Uterus (tissue), 2 donors: ENCODE data around the gene INPP5B.

Experiments
- POLR2A ChIP-seq, 2 donors: fragments of 450-650 bp; IDR thresholded peaks; one replicate each; pipeline ENCODE4 v1.6.1; 2016; ENCODE audit warnings: antibody characterized with exemption in 2 of 2, mild to moderate bottlenecking in 1 of 2, moderate library complexity in 1 of 2
- TF ChIP-seq, protein P1 (sequence below), 4 experiments: fragments of 200-600 bp in 2 of 4; fragments of 450-650 bp in 2 of 4; sonication (generic) in 2 of 4; IDR thresholded peaks; one replicate each; pipeline ENCODE4 v1.5.1; 2016 to 2019; ENCODE audit warnings: antibody characterized with exemption in 4 of 4, mild to moderate bottlenecking in 2 of 4, moderate library complexity in 1 of 4

DNA sequence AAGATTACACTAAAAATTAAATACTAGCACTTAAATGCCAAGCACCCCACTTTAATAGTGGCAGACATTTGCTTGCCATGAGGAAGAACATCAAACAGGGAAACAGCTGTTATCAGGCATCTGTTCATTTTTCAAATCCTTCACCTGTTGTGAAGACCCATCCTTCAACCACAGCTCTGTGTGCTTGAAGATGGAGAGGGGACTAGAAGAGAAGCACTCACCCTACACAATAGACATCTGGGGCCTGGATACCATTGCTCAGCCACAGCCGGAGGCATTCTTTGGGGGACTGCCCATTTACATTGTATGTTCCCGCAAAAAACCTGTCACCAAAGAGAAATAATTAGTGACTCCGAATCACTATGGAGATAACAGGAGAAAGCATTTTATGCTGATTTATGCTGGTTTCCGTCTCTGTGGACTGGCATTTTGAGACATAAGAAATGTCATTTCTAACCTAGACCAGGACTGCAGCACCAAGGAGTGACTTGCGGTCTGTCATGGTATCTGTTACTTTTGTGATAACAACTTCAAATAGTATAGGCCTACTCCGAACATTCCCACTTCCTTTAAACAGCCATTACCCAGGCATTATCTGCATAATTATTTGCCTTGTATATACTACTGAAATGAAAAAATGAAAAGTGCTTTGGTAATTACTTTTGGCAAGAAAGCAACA, 58.7 kb downstream of the INPP5B start:
- no peak for TF ChIP-seq POLR2A (IDR thresholded peaks at IDR 0.05)
- TF ChIP-seq, protein P1, sequence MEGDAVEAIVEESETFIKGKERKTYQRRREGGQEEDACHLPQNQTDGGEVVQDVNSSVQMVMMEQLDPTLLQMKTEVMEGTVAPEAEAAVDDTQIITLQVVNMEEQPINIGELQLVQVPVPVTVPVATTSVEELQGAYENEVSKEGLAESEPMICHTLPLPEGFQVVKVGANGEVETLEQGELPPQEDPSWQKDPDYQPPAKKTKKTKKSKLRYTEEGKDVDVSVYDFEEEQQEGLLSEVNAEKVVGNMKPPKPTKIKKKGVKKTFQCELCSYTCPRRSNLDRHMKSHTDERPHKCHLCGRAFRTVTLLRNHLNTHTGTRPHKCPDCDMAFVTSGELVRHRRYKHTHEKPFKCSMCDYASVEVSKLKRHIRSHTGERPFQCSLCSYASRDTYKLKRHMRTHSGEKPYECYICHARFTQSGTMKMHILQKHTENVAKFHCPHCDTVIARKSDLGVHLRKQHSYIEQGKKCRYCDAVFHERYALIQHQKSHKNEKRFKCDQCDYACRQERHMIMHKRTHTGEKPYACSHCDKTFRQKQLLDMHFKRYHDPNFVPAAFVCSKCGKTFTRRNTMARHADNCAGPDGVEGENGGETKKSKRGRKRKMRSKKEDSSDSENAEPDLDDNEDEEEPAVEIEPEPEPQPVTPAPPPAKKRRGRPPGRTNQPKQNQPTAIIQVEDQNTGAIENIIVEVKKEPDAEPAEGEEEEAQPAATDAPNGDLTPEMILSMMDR (IDR thresholded peaks at IDR 0.05), result no peak
